Measurements from ENCODE around the gene FGF12.

FGF12 gene

GRCh38 chr3:192108820-192109219, 618.5 kb downstream of the FGF12 start:
- DNase-seq (ENCODE audit: low spot score) = no peak

- no peak for DNase-seq (ENCODE audit: low spot score)
Measured at GRCh38 chr3:192106543-192106942, 620.8 kb downstream of the FGF12 start.

GRCh38 chr3:192092388-192093005, 634.8 kb downstream of the FGF12 start:
- no peak for DNase-seq (ENCODE audit: low spot score)

- no peak for DNase-seq (ENCODE audit: low spot score)
Measured at GRCh38 chr3:192091831-192092230, 635.5 kb downstream of the FGF12 start.

- peak; percentile 54 for DNase-seq (ENCODE audit: low spot score)
Measured at GRCh38 chr3:192090586-192090985, 636.8 kb downstream of the FGF12 start.
